ENCODE data around the gene ZSCAN10. TPM values are rescaled to one million over a fixed set of nuclear protein-coding genes. Genes with fewer than 3 reads are reported as not detected.

The ZSCAN10 gene
- total and polyA plus RNA-seq, 2 donors (not counting 1 experiment from before 2014, with no cell fraction given) = 0.02 TPM; not detected in 1

DNA sequence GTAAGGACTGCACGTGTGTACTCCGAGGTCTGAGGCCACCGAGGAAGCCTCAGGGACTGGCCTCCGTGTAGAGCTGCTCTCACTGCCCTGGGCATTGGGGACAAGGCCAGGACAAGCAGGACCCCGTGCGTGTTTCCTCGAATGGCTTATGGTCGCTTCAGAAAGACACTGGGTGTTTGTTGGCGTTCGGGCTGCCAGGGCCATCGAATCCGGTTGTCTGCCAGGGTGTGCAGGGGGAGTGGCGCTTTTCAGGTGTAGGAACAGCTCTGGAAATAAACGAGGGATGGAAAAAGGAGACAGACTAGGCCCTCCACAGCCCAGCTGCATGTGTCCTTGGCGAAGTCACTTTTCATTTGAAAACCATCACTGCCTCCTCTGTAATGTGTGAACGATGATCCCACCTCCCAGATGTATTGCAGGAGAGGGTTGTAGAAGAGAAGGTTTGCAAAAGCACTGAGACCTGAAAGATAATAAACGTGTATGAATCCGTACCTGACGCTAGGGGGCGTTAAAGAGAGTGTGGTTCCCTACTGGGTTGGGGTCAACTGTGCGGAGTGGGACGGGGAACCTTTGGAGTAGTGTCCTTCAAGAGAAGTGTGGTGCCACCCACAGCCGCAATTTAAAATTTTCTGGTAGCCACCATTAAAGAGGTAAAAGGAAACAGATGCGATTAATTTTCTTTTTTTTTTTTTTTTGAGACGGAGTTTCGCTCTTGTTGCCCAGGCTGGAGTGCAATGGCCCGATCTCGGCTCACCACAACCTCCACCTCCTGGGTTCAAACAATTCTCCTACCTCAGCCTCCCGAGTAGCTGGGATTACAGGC, 2.1 kb upstream of the ZSCAN10 start:
- H2AFZ ChIP-seq (ENCODE audit: low read length) = no peak overlapping the region

DNA sequence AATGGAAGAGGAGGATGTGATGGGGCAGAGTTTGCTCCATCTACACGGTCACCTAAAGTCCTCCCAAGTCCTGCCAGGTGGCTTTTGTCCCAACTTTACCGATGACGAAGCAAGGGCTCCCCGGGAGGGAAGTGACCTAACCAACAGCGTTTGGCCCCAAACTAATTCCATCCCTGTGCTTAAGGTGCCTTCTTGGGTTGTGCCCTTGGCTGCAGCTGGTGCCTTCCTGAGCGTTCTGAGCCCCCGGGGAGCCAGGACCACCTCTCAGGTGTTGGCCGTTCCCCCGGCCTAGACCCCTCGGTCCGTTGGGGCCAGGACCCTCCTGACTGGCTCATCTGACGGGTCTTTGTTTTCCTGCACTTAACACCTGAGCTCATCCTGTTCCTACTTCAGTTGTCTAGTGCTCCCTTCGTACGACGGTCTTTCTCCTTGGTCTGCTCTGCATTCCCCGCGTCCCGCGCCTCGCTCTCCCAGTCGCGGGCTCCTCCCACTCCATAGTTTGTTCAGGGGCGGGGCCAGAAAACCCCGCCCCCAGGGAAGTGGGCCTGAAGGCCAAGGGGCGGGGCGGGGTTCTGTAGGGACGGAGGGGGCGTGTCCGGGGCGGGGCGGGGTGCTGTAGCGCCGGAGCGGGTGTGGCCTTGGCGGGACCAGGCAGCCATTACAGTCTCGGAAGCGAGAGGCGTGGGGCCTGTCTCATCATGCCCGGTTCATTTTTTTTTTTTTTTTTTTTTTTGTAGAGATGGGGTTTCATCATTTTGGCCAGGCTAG, 822 bp upstream of the ZSCAN10 start:
- H4K20me1 ChIP-seq (ENCODE audit: control insufficient read depth, extremely low read depth, insufficient read depth, low read length) = no peaks in the 10 kb centered on the region
- H3K36me3 ChIP-seq (ENCODE audit: control insufficient read depth, insufficient read depth, low read length) = no peaks in the 10 kb centered on the region
- TF ChIP-seq EZH2 (IDR thresholded peaks at IDR 0.05; ENCODE audit: low read length, missing control alignments) = no peak
- TF ChIP-seq, protein P1, sequence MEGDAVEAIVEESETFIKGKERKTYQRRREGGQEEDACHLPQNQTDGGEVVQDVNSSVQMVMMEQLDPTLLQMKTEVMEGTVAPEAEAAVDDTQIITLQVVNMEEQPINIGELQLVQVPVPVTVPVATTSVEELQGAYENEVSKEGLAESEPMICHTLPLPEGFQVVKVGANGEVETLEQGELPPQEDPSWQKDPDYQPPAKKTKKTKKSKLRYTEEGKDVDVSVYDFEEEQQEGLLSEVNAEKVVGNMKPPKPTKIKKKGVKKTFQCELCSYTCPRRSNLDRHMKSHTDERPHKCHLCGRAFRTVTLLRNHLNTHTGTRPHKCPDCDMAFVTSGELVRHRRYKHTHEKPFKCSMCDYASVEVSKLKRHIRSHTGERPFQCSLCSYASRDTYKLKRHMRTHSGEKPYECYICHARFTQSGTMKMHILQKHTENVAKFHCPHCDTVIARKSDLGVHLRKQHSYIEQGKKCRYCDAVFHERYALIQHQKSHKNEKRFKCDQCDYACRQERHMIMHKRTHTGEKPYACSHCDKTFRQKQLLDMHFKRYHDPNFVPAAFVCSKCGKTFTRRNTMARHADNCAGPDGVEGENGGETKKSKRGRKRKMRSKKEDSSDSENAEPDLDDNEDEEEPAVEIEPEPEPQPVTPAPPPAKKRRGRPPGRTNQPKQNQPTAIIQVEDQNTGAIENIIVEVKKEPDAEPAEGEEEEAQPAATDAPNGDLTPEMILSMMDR (conservative IDR thresholded peaks at IDR 0.05 in 1 of 2, IDR thresholded peaks at IDR 0.05 in 1 of 2; ENCODE audit: low read depth in 1 of 2, low read length in 2 of 2) = no peak
- H3K4me3 ChIP-seq (replicated peaks in 1 of 4; ENCODE audit: control extremely low read depth in 1 of 4, insufficient read depth in 1 of 4, low read depth in 3 of 4, low read length in 4 of 4) = peak overlapping the region in 2 of 4 experiments; percentile 18 to 27
- peak overlapping the region; percentile 58 for H2AFZ ChIP-seq (ENCODE audit: low read length)
- H3K9me3 ChIP-seq (ENCODE audit: control insufficient read depth, insufficient read depth, low read depth, low read length) = no peaks in the 10 kb centered on the region
- no peak overlapping the region for H3K9ac ChIP-seq (ENCODE audit: insufficient read depth, low read length)
- H3K4me2 ChIP-seq (ENCODE audit: extremely low read depth, insufficient read depth, low read length) = peak overlapping the region; percentile 70
- peak; percentile 72 to 80 for DNase-seq (ENCODE audit: low read depth in 2 of 2)
- peaks cover 3% of the 10 kb centered on the region for H3K4me1 ChIP-seq (ENCODE audit: control insufficient read depth, extremely low read depth, insufficient read depth, low read length)
- no peak overlapping the region for H3K27ac ChIP-seq (ENCODE audit: insufficient read depth, low read length)
- H3K27me3 ChIP-seq (ENCODE audit: control insufficient read depth, insufficient read depth, low read length) = peaks cover 12% of the 10 kb centered on the region
- H3K79me2 ChIP-seq (ENCODE audit: control insufficient read depth, insufficient read depth, low read length) = no peaks in the 10 kb centered on the region

More for the DNA sequence above, 2.1 kb upstream of the ZSCAN10 start:
- DNase-seq (ENCODE audit: low read depth in 2 of 2) = peak in 1 of 2 donors; percentile 24
- no peaks in the 10 kb centered on the region for H4K20me1 ChIP-seq (ENCODE audit: control insufficient read depth, extremely low read depth, insufficient read depth, low read length)
- no peaks in the 10 kb centered on the region for H3K9me3 ChIP-seq (ENCODE audit: control insufficient read depth, insufficient read depth, low read depth, low read length)
- no peak overlapping the region for H3K4me3 ChIP-seq (replicated peaks in 1 of 4; ENCODE audit: control extremely low read depth in 1 of 4, insufficient read depth in 1 of 4, low read depth in 3 of 4, low read length in 4 of 4)
- H3K27me3 ChIP-seq (ENCODE audit: control insufficient read depth, insufficient read depth, low read length) = peaks cover 12% of the 10 kb centered on the region
- H3K4me2 ChIP-seq (ENCODE audit: extremely low read depth, insufficient read depth, low read length) = no peak overlapping the region
- no peak overlapping the region for H3K9ac ChIP-seq (ENCODE audit: insufficient read depth, low read length)
- H3K79me2 ChIP-seq (ENCODE audit: control insufficient read depth, insufficient read depth, low read length) = no peaks in the 10 kb centered on the region
- TF ChIP-seq, protein P1 (conservative IDR thresholded peaks at IDR 0.05 in 1 of 2, IDR thresholded peaks at IDR 0.05 in 1 of 2; ENCODE audit: low read depth in 1 of 2, low read length in 2 of 2) = peak; percentile 36 to 61
- TF ChIP-seq EZH2 (IDR thresholded peaks at IDR 0.05; ENCODE audit: low read length, missing control alignments) = no peak
- H3K27ac ChIP-seq (ENCODE audit: insufficient read depth, low read length) = no peak overlapping the region
- peaks cover 3% of the 10 kb centered on the region for H3K4me1 ChIP-seq (ENCODE audit: control insufficient read depth, extremely low read depth, insufficient read depth, low read length)
- H3K36me3 ChIP-seq (ENCODE audit: control insufficient read depth, insufficient read depth, low read length) = no peaks in the 10 kb centered on the region

DNA sequence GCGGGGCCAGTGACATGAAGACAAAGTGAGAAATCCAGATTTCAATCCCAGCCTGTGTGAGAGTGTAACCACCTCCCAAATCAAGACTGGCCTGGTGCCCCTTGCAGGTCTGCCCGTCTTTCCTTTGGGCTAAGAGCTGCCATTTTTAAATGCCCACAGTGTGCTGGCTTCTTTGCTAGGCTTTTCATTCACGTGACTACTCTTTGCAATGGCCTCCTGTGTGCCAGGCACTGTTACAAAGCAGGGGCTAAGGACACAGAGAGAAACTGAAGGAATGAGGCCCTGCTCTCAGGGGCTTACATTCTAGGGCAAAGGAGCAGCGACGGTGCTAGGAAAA, 269 bp upstream of the ZSCAN10 start:
- Histone ChIP-seq H3K4me2 (ENCODE audit: extremely low read depth, insufficient read depth, low read length) (no peak overlapping the region), H3K4me1 (ENCODE audit: control insufficient read depth, extremely low read depth, insufficient read depth, low read length) (peaks cover 3% of the 10 kb centered on the region), H3K36me3 (ENCODE audit: control insufficient read depth, insufficient read depth, low read length) (no peaks in the 10 kb centered on the region), H4K20me1 (ENCODE audit: control insufficient read depth, extremely low read depth, insufficient read depth, low read length) (no peaks in the 10 kb centered on the region), H3K4me3 (replicated peaks in 1 of 4; ENCODE audit: control extremely low read depth in 1 of 4, insufficient read depth in 1 of 4, low read depth in 3 of 4, low read length in 4 of 4) (no peak overlapping the region), H3K79me2 (ENCODE audit: control insufficient read depth, insufficient read depth, low read length) (no peaks in the 10 kb centered on the region), H3K27me3 (ENCODE audit: control insufficient read depth, insufficient read depth, low read length) (peaks cover 12% of the 10 kb centered on the region), H3K9ac (ENCODE audit: insufficient read depth, low read length) (no peak overlapping the region), H2AFZ (ENCODE audit: low read length) (no peak overlapping the region), H3K27ac (ENCODE audit: insufficient read depth, low read length) (no peak overlapping the region), H3K9me3 (ENCODE audit: control insufficient read depth, insufficient read depth, low read depth, low read length) (no peaks in the 10 kb centered on the region)
- no peak for DNase-seq (ENCODE audit: low read depth in 2 of 2)
- TF ChIP-seq, protein P1 (conservative IDR thresholded peaks at IDR 0.05 in 1 of 2, IDR thresholded peaks at IDR 0.05 in 1 of 2; ENCODE audit: low read depth in 1 of 2, low read length in 2 of 2) = no peak
- TF ChIP-seq EZH2 (IDR thresholded peaks at IDR 0.05; ENCODE audit: low read length, missing control alignments) = no peak
